BLaER1 treated with 17β-estradiol and CSF1 and Interleukin-3, amounts not matched to agents 10 nM and 100 nM (cell line): ENCODE results near the gene DAPP1.
A peak's percentile ranks its signal among the peaks of the same experiment; 100 is the strongest.

ENCODE experiments used
- H3K27ac ChIP-seq, 11 experiments: shearing (Covaris generic); formaldehyde crosslinking; 2 replicates each; pipeline ENCODE4 v1.8.1; 2022
- H3K27me3 ChIP-seq, 11 experiments: shearing (Covaris generic); formaldehyde crosslinking; 2 replicates each; pipeline ENCODE4 v1.8.1; 2022
- H3K36me3 ChIP-seq, 11 experiments: shearing (Covaris generic); formaldehyde crosslinking; 2 replicates each; pipeline ENCODE4 v1.8.1; 2022
- H3K4me1 ChIP-seq, 10 experiments: shearing (Covaris generic); formaldehyde crosslinking; 2 replicates each; pipeline ENCODE4 v1.8.1; 2022
- H3K4me2 ChIP-seq, 11 experiments: shearing (Covaris generic); formaldehyde crosslinking; 2 replicates each; pipeline ENCODE4 v1.8.1; 2022
- H3K4me3 ChIP-seq, 10 experiments: shearing (Covaris generic); formaldehyde crosslinking; 2 replicates each; pipeline ENCODE4 v1.8.1; 2022
- H3K9ac ChIP-seq, 11 experiments: shearing (Covaris generic); formaldehyde crosslinking; 2 replicates each; pipeline ENCODE4 v1.8.1; 2022
- H3K9me3 ChIP-seq, 11 experiments: shearing (Covaris generic); formaldehyde crosslinking; replicated peaks in 1 of 11; 2 replicates each; pipeline ENCODE4 v1.8.1; 2022
- H4K20me1 ChIP-seq, 11 experiments: shearing (Covaris generic); formaldehyde crosslinking; 2 replicates each; pipeline ENCODE4 v1.8.1; 2022
- Cebpa-rat ChIP-seq, 11 experiments: shearing (Covaris generic); IDR thresholded peaks; 2 replicates each; pipeline ENCODE4 v1.8.1; 2022

The DAPP1 gene

DNA sequence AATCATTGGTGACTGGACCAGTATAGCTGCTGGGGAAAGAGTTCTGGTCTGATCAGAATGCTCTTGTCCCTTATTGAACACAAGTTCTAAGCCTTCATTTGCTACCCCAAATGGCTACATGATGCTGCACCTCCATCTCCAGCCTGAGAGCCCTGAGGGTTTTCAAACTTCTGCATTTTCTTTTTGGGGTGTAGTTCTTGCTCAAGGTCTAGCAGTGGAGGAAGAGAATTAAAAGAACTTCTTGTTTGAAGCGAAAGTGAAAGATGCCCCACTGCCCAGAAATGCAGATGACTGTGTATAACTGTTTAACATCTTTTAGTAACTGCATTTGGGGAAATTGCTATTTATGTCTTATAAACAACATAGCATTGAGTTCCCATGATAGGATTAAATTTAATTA, 39.1 kb downstream of the DAPP1 start:
- peak overlapping the region in 3 of 10 experiments; percentile 9 to 43 (median 28); a peak in 4 of 20 replicates for H3K4me3 ChIP-seq
- H3K4me1 ChIP-seq = peaks cover 16 to 100% (median 57%) of the 10 kb centered on the region in 10 experiments
- 0 out of 22 replicates have a peak, but pooled peaks cover 0 to 5% (median 0%) of the 10 kb centered on the region in 11 experiments for H3K9me3 ChIP-seq
- peak in 1 of 11 experiments; percentile 41; a peak in 1 of 22 replicates for TF ChIP-seq Cebpa-rat (IDR thresholded peaks at IDR 0.05)
- peak overlapping the region; percentile 31 to 92 (median 73); a peak in 21 of 22 replicates for H3K4me2 ChIP-seq
- peak overlapping the region in 10 of 11 experiments; percentile 54 to 87 (median 78); a peak in 20 of 22 replicates for H3K27ac ChIP-seq
- no peaks in the 10 kb centered on the region for H4K20me1 ChIP-seq
- H3K36me3 ChIP-seq = peaks cover 0 to 26% (median 0%) of the 10 kb centered on the region in 11 experiments; a peak in 3 of 22 replicates
- no peaks in the 10 kb centered on the region for H3K27me3 ChIP-seq
- H3K9ac ChIP-seq = peak overlapping the region in 8 of 11 experiments; percentile 17 to 73 (median 64); a peak in 13 of 22 replicates

DNA sequence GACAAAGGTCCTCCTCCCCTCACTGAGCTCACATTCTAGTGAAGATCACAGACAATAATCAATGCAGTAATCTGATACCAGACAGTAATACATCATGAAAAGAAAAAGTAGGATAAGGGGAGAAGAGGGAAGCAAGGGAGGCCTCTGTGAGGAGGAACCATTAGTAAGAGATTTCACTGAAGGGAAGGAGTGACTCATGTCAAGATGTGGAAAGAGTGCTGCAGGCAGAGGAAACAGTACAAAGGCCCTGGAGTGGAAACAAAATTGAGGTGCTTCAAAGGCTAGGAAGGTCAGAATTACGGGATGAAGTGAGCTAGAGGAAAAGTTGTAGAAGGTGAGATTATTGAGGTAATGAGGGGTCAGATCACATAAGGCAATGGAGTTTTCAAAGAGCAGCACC, 39.5 kb downstream of the DAPP1 start:
- Histone ChIP-seq H3K9me3 (0 out of 22 replicates have a peak, but pooled peaks cover 0 to 5% (median 0%) of the 10 kb centered on the region in 11 experiments), H3K4me3 (peak overlapping the region in 5 of 10 experiments; percentile 9 to 43 (median 24); a peak in 6 of 20 replicates), H3K4me1 (peaks cover 16 to 100% (median 55%) of the 10 kb centered on the region in 10 experiments), H4K20me1 (no peaks in the 10 kb centered on the region), H3K36me3 (peaks cover 0 to 28% (median 0%) of the 10 kb centered on the region in 11 experiments; a peak in 3 of 22 replicates), H3K27me3 (no peaks in the 10 kb centered on the region), H3K27ac (peak overlapping the region in 10 of 11 experiments; percentile 54 to 87 (median 78); a peak in 20 of 22 replicates), H3K4me2 (peak overlapping the region; percentile 31 to 92 (median 73); a peak in 21 of 22 replicates), H3K9ac (peak overlapping the region in 8 of 11 experiments; percentile 17 to 73 (median 64); a peak in 13 of 22 replicates)
- peak in 4 of 11 experiments; percentile 24 to 40 (median 31); a peak in 4 of 22 replicates for TF ChIP-seq Cebpa-rat (IDR thresholded peaks at IDR 0.05)

DNA sequence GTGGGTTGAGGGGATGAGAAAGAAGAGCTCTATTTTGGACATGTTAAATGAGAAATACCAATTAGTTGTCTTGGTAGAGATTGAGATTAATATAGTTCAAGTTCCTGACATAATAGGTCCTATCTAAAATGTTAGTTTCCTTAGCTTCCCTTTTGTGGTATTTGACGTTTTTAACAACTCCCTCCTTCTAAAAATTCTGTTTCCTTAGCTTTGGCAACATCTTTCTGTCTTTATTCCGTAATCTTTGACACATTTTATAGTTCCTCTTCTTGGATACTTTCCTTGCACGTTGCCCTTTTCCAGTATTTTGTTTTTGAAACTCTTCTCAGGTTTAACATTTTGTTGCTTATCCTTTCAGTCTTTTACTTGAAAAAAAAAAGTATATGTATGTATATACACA, 40.7 kb downstream of the DAPP1 start:
- no peak for TF ChIP-seq Cebpa-rat (IDR thresholded peaks at IDR 0.05)
- peak overlapping the region in 9 of 11 experiments; percentile 63 to 87 (median 79); a peak in 17 of 22 replicates for H3K27ac ChIP-seq
- peak overlapping the region in 6 of 11 experiments; percentile 63 to 73 (median 65); a peak in 11 of 22 replicates for H3K9ac ChIP-seq
- peak overlapping the region in 4 of 10 experiments; percentile 9 to 43 (median 24); a peak in 6 of 20 replicates for H3K4me3 ChIP-seq
- peaks cover 0 to 39% (median 0%) of the 10 kb centered on the region in 11 experiments; a peak in 3 of 22 replicates for H3K36me3 ChIP-seq
- H3K4me2 ChIP-seq = peak overlapping the region in 8 of 11 experiments; percentile 60 to 92 (median 86); a peak in 16 of 22 replicates
- H3K9me3 ChIP-seq = 0 out of 22 replicates have a peak, but pooled peaks cover 0 to 5% (median 0%) of the 10 kb centered on the region in 11 experiments
- no peaks in the 10 kb centered on the region for H4K20me1 ChIP-seq
- H3K27me3 ChIP-seq = no peaks in the 10 kb centered on the region
- H3K4me1 ChIP-seq = peaks cover 16 to 95% (median 58%) of the 10 kb centered on the region in 10 experiments

GRCh38 chr4:99859618-99860017, 43.0 kb downstream of the DAPP1 start:
- peaks cover 0 to 42% (median 0%) of the 10 kb centered on the region in 11 experiments; a peak in 4 of 22 replicates for H3K36me3 ChIP-seq
- H4K20me1 ChIP-seq = no peaks in the 10 kb centered on the region

GRCh38 chr4:99860521-99860920, 43.9 kb downstream of the DAPP1 start:
- Histone ChIP-seq H3K4me2 (peak overlapping the region in 4 of 11 experiments; percentile 62 to 90 (median 78); a peak in 6 of 22 replicates), H3K9me3 (no peaks in the 10 kb centered on the region), H3K36me3 (peaks cover 0 to 51% (median 0%) of the 10 kb centered on the region in 11 experiments; a peak in 6 of 22 replicates), H3K27me3 (no peaks in the 10 kb centered on the region), H3K4me3 (no peak overlapping the region), H3K9ac (no peak overlapping the region), H3K27ac (no peak overlapping the region), H3K4me1 (peaks cover 15 to 63% (median 44%) of the 10 kb centered on the region in 10 experiments), H4K20me1 (no peaks in the 10 kb centered on the region)
- TF ChIP-seq Cebpa-rat (IDR thresholded peaks at IDR 0.05) = no peak

More at GRCh38 chr4:99859618-99860017, 43.0 kb downstream of the DAPP1 start:
- Histone ChIP-seq H3K4me3 (no peak overlapping the region), H3K9ac (peak overlapping the region in 2 of 11 experiments; percentile 6 to 35; a peak in 2 of 22 replicates), H3K9me3 (0 out of 22 replicates have a peak, but pooled peaks cover 0 to 2% (median 0%) of the 10 kb centered on the region in 11 experiments), H3K4me2 (peak overlapping the region; percentile 20 to 90 (median 67); a peak in 21 of 22 replicates), H3K4me1 (peaks cover 16 to 72% (median 53%) of the 10 kb centered on the region in 10 experiments), H3K27ac (peak overlapping the region in 7 of 11 experiments; percentile 19 to 87 (median 81); a peak in 12 of 22 replicates), H3K27me3 (no peaks in the 10 kb centered on the region)
- TF ChIP-seq Cebpa-rat (IDR thresholded peaks at IDR 0.05) = no peak

GRCh38 chr4:99861120-99861905, 44.7 kb downstream of the DAPP1 start:
- Histone ChIP-seq H3K27me3 (no peaks in the 10 kb centered on the region), H3K4me1 (peaks cover 7 to 55% (median 37%) of the 10 kb centered on the region in 10 experiments), H4K20me1 (no peaks in the 10 kb centered on the region), H3K27ac (peak overlapping the region in 2 of 11 experiments; percentile 15 to 23; a peak in 1 of 22 replicates), H3K36me3 (peaks cover 0 to 57% (median 0%) of the 10 kb centered on the region in 11 experiments; a peak in 7 of 22 replicates), H3K4me2 (peak overlapping the region in 6 of 11 experiments; percentile 10 to 90 (median 44); a peak in 10 of 22 replicates), H3K9me3 (no peaks in the 10 kb centered on the region), H3K9ac (no peak overlapping the region), H3K4me3 (no peak overlapping the region)
- TF ChIP-seq Cebpa-rat (IDR thresholded peaks at IDR 0.05) = no peak

DNA sequence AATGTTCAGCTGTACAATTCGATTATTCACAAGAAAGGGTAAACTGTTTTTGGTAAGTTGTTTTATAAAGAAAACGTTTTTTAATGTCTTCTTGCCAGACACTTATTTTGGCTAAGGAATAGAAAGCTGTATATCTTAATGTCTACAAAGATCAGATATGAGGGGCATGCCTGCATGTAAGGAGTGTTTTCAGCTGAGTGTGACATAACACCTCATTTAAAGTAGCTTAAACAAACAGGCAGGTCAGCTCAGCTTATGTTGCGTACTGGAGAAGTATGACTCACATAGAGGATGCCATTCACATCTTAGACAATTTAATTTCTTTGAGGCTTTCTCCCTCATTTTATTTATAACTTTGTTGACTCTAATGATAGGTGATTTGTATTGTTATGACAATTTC, 47.2 kb downstream of the DAPP1 start:
- Histone ChIP-seq H4K20me1 (no peaks in the 10 kb centered on the region), H3K4me2 (no peak overlapping the region), H3K9me3 (no peaks in the 10 kb centered on the region), H3K9ac (no peak overlapping the region), H3K27ac (no peak overlapping the region), H3K4me3 (no peak overlapping the region), H3K36me3 (peaks cover 0 to 79% (median 0%) of the 10 kb centered on the region in 11 experiments; a peak in 7 of 22 replicates), H3K27me3 (no peaks in the 10 kb centered on the region), H3K4me1 (peaks cover 6 to 34% (median 16%) of the 10 kb centered on the region in 10 experiments)
- no peak for TF ChIP-seq Cebpa-rat (IDR thresholded peaks at IDR 0.05)

- no peak for TF ChIP-seq Cebpa-rat (IDR thresholded peaks at IDR 0.05)
- Histone ChIP-seq H4K20me1 (no peaks in the 10 kb centered on the region), H3K9me3 (no peaks in the 10 kb centered on the region), H3K4me3 (no peak overlapping the region), H3K4me1 (no peaks in the 10 kb centered on the region), H3K4me2 (no peak overlapping the region), H3K9ac (no peak overlapping the region), H3K36me3 (peaks cover 0 to 72% (median 0%) of the 10 kb centered on the region in 11 experiments; a peak in 7 of 22 replicates), H3K27me3 (no peaks in the 10 kb centered on the region), H3K27ac (no peak overlapping the region)
These were observed 51.5 kb downstream of the DAPP1 start for GRCh38 chr4:99868126-99868596.
